ENCODE data around the gene SKIDA1.

- TF ChIP-seq CTCF (IDR thresholded peaks at IDR 0.05) (no peak), EZH2phosphoT487 (IDR thresholded peaks at IDR 0.05) (no peak)
Measured at GRCh38 chr10:21516242-21517131, 9.0 kb downstream of the SKIDA1 start.

Measured in neural progenitor cell (in vitro differentiated cells).